ENCODE data around the gene CASP9.

The CASP9 gene

DNA sequence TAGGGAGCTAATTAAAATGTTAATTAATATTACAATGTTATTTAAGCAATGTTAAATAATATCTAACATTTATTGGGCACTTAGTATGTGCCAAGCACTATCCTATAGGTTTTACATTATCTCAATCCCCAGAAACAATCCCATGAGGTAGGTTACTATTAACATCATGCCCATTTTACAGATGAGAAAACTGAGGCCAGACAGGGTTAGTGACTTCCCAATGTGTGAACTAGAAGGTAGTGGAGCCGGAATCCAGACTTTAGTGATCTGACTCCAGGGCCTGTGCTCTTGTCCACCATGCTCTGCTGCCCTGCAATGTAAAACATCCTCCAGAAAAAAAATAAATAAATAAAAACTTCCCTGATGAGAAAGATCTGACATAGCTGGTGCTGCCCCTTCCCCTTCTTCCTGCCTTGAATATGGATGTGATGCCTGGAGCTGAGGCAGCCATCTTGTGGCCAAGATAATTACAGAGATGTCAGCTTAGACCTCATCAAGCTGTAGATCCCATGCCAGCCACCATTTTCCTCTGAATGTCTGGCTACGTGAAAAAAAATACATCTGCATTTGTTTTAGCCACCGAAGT is 75.0 kb downstream of the CASP9 start:
- DNase-seq (ENCODE audit: low read depth, low spot score): no peak

DNA sequence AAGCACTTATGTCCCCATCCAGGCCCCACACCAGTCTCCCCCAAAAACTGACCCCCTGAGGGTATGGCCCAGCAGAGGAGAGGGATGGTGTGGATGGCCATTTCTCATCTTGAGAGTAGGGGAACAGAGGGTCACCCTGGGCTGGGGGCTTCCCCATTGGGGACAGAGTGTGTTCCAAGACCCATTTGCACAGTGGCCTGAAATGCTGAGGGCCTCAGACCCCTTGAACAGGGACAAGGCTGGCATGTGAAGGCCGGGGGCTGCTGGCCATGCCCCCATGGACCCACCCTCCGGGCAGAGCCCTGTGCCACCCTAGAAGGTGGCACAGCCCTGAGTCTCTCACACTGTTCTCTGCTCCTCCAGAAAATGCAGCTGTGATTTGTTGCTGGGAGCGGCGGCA is 77.8 kb downstream of the CASP9 start:
- DNase-seq (ENCODE audit: low read depth, low spot score): no peak

DNA sequence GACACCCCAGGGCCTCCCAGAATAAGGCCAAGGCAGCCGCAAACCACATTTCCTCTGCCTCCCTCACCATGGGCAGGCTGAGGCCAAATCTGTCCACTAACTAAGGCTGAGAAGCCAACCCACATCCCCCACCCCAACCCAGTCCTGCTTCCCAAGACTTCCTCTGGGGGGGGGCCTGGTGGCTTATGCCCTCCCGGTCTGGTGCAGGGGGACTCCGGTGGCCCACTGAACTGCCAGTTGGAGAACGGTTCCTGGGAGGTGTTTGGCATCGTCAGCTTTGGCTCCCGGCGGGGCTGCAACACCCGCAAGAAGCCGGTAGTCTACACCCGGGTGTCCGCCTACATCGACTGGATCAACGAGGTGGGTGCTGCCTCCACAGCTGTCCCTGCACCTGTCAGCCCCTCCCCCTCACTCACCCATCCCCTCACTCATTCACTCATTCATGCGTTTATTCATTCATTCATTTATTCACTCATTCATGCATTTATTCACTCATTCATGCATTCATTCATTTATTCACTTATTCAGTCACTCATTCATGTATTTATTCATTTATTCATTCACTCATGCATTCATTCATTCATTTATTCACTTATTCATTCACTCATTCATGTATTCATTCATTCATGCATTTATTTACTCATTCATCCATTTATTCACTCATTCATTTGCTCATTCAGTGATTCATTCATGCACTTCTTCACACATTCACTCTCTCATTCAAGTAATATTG is 78.5 kb downstream of the CASP9 start:
- no peak for DNase-seq (ENCODE audit: low read depth, low spot score)

DNA sequence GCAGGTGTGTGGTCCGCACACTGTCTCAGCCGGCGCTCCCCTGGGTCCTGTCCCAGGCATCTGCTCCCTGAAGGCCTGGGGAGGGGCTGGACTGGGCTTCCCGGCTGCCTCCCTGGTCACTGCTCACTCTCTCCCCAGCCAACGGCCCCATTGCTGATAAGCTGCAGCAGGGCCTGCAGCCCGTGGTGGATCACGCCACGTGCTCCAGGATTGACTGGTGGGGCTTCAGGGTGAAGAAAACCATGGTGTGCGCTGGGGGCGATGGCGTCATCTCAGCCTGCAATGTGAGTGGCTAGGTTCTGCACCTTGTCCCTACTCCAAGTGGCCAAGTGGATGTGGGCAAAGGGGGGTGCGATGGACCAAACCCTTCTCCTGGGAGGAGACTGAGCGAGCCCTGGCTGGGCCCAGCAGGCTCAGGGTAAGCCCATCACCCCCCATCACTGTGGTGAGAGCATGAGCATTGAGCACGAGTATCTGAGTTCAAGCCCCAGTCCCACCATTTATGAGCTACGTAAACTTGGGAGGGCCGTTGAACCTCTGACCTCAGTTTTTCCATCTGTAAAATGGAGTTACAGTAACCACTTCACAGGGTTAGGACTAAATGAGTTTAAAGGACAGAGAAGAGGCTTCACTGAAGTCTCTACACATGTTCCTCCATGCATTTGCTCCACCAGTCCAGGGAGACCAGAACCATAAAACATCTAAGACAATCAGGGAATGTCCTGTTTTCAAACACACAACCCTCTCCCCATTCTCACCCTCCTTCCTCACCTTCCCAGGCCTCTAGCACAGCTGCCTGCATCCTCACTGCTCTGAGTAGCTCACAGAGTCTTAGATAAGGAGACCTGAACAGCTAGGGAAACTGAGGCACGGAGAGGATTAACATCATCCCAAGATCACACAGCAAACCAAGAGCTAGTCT is 79.3 kb downstream of the CASP9 start:
- no peak for DNase-seq (ENCODE audit: low read depth, low spot score)

DNA sequence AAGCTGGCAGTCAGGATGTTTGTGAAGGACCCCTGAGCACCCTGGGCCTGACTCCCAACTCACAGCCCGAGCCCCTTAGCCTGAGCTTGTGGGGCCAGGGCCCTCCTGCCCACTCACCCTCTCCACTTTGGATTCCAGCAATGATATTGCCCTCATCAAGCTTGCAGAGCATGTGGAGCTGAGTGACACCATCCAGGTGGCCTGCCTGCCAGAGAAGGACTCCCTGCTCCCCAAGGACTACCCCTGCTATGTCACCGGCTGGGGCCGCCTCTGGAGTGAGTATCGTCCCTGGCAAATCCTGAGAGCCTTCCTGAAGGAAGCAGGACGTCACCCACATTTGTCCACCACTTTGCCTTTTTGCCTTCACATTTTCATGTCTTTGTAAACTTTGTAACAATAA is 80.7 kb downstream of the CASP9 start:
- no peak for DNase-seq (ENCODE audit: low read depth, low spot score)

DNA sequence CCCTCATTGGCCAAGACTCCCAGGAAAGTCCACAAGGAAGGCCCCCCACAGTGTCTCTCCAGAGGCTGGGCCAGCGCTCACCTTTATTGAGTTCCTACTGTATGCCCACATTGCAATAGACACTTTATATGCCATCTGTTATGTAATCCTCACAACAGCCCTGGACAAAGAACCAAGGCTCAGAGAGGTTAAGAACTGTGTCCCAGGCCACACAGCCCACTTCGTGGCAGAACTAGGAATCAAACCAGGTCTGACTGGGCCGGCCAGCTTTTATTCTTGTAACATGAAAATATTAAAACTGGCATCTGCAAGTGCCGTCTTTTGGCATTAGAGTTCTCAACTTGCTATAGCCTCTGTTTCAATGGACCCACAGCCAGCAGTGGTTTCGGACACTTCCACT is 81.3 kb downstream of the CASP9 start:
- DNase-seq (ENCODE audit: low read depth, low spot score): no peak

DNA sequence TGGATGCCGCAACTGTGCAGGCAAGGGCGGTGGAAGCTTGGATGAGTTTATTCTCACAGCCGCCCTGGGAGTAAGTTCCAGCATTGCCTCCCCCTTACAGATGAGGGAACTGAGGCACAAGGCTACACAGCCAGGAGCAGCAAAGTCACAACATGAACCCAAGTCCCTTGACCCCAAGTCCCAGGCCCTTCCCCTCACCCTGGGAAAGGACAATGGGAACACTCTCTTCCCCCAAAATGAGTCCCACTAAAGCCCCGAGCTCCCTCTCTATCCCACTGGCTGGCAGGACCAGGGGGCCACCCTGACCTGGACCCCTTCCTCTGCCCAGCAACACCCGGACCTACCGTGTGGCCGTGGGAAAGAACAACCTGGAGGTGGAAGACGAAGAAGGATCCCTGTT is 81.9 kb downstream of the CASP9 start:
- DNase-seq (ENCODE audit: low read depth, low spot score): no peak

Data from smooth muscle cell of the brain vasculature (primary cell).